IMR-90 (cell line): Measurements from ENCODE around the gene ZNF775. TPM values are rescaled to one million over a fixed set of nuclear protein-coding genes. Genes with fewer than 3 reads are reported as not detected.

Experiments
- ATAC-seq: fragments of 200-7000 bp; cut with Tn5 transposase; 2 replicates; pipeline ENCODE4 v1.9.1; 2020; ENCODE audit warnings: low read depth, mild to moderate bottlenecking, moderate library complexity
- BruUV-seq: library from RNA; stranded (reverse); fragments of 400-500 nt; replicated peaks from 2 replicates; lab custom pipeline; 2021; lab: Mats Ljungman, UMichigan
- CTCF ChIA-PET: fragments of 300-600 bp; formaldehyde crosslinking; extraction: SDS; loops from one replicate; lab custom pipeline; 2021; ENCODE audit warnings: antibody characterized with exemption; lab: Yijun Ruan, JAX
- POLR2A ChIA-PET: fragments of 300-600 bp; sonication (Branson Sonifier 250); formaldehyde crosslinking; loops from one replicate; lab custom pipeline; 2022; ENCODE audit warnings: antibody characterized with exemption; ENCODE audit not compliant: unreplicated experiment; lab: Charles Lee
- DNase-seq: peaks from one replicate; pipeline ENCODE4 v3.0.0; 2013
- H2AFZ ChIP-seq: replicated peaks from 2 replicates; pipeline ENCODE3; 2013; ENCODE audit warnings: low read length, mild to moderate bottlenecking; ENCODE audit not compliant: poor library complexity
- H2AK5ac ChIP-seq: 2 replicates; pipeline ENCODE4 v1.6.1; 2013; ENCODE audit warnings: low read depth, low read length, inconsistent platforms
- H2AK9ac ChIP-seq: replicated peaks from 2 replicates; pipeline ENCODE3; 2013; ENCODE audit warnings: mild to moderate bottlenecking, low read depth, low read length, moderate library complexity; ENCODE audit not compliant: poor library complexity
- H2BK120ac ChIP-seq: 2 replicates; pipeline ENCODE4 v1.6.1; 2013; ENCODE audit warnings: low read depth, low read length, inconsistent platforms
- H2BK15ac ChIP-seq: 3 replicates; pipeline ENCODE4 v1.6.1; 2013; ENCODE audit warnings: low read depth, low read length, inconsistent platforms
- H2BK20ac ChIP-seq: 2 replicates; pipeline ENCODE4 v1.6.1; 2013; ENCODE audit warnings: low read depth, mild to moderate bottlenecking, inconsistent platforms, low read length, moderate library complexity
- H2BK5ac ChIP-seq: 2 replicates; pipeline ENCODE4 v1.6.1; 2013; ENCODE audit warnings: mild to moderate bottlenecking, low read depth, low read length, inconsistent platforms; ENCODE audit not compliant: poor library complexity, severe bottlenecking
- H3K14ac ChIP-seq: replicated peaks from 2 replicates; pipeline ENCODE4 v1.6.1; 2013; ENCODE audit warnings: low read depth, low read length, inconsistent platforms
- H3K18ac ChIP-seq: 2 replicates; pipeline ENCODE4 v1.6.1; 2013; ENCODE audit warnings: low read depth, low read length, control low read depth
- H3K23ac ChIP-seq: 2 replicates; pipeline ENCODE4 v1.6.1; 2013; ENCODE audit warnings: low read depth, low read length, inconsistent platforms
- H3K27ac ChIP-seq: 2 replicates; pipeline ENCODE4 v1.5.1; 2013; ENCODE audit warnings: mild to moderate bottlenecking, control low read depth, low read length; ENCODE audit not compliant: insufficient read depth
- H3K27me3 ChIP-seq: 2 replicates; pipeline ENCODE4 v1.6.1; 2013; ENCODE audit warnings: low read length; ENCODE audit not compliant: control insufficient read depth, insufficient read depth
- H3K36me3 ChIP-seq: 2 replicates; pipeline ENCODE4 v1.6.1; 2013; ENCODE audit warnings: low read length, mixed read lengths; ENCODE audit not compliant: control insufficient read depth, insufficient read depth
- H3K4ac ChIP-seq: 2 replicates; pipeline ENCODE4 v1.6.1; 2013; ENCODE audit warnings: low read depth, low read length, inconsistent platforms
- H3K4me1 ChIP-seq: 2 replicates; pipeline ENCODE4 v1.6.1; 2013; ENCODE audit warnings: low read length, mixed read lengths; ENCODE audit not compliant: control insufficient read depth, insufficient read depth
- H3K4me2 ChIP-seq: 2 replicates; pipeline ENCODE4 v1.6.1; 2013; ENCODE audit warnings: low read depth, mild to moderate bottlenecking, control low read depth, low read length, moderate library complexity
- H3K4me3 ChIP-seq: 2 replicates; pipeline ENCODE4 v1.5.1; 2013; ENCODE audit warnings: low read depth, mild to moderate bottlenecking, control low read depth, low read length, moderate library complexity; ENCODE audit not compliant: insufficient read depth
- H3K56ac ChIP-seq: 2 replicates; pipeline ENCODE4 v1.6.1; 2013; ENCODE audit warnings: low read length, inconsistent platforms; ENCODE audit not compliant: insufficient read depth; ENCODE audit errors: extremely low read depth
- H3K79me1 ChIP-seq, 2 experiments: 2 replicates each; pipeline ENCODE4 v1.6.1; 2013; ENCODE audit warnings: low read length in 2 of 2, inconsistent platforms in 1 of 2, low read depth in 1 of 2
- H3K9ac ChIP-seq: 2 replicates; pipeline ENCODE4 v1.6.1; 2013; ENCODE audit warnings: low read depth, low read length, control low read depth
- H3K9me1 ChIP-seq: 2 replicates; pipeline ENCODE4 v1.6.1; 2013; ENCODE audit warnings: low read length, inconsistent platforms; ENCODE audit not compliant: insufficient read depth
- H3K9me3 ChIP-seq: 2 replicates; pipeline ENCODE4 v1.6.1; 2013; ENCODE audit warnings: low read length; ENCODE audit not compliant: control insufficient read depth, insufficient read depth
- H4K20me1 ChIP-seq: 2 replicates; pipeline ENCODE4 v1.6.1; 2013; ENCODE audit warnings: low read length, inconsistent platforms; ENCODE audit not compliant: insufficient read depth
- H4K5ac ChIP-seq: 2 replicates; pipeline ENCODE4 v1.6.1; 2013; ENCODE audit warnings: mild to moderate bottlenecking, low read depth, low read length, control low read depth
- H4K8ac ChIP-seq, 2 experiments: 2 replicates each; pipeline ENCODE4 v1.6.1; 2013; ENCODE audit warnings: low read depth in 2 of 2, low read length in 2 of 2, control low read depth in 1 of 2, inconsistent platforms in 1 of 2
- H4K91ac ChIP-seq: 2 replicates; pipeline ENCODE4 v1.6.1; 2013; ENCODE audit warnings: low read depth, low read length, inconsistent platforms; ENCODE audit not compliant: insufficient read depth
- BHLHE40 ChIP-seq: fragments of 150-350 bp; IDR thresholded peaks from 2 replicates; pipeline ENCODE4 v1.6.1; 2016; ENCODE audit warnings: mild to moderate bottlenecking, low read depth, low read length
- CEBPB ChIP-seq: IDR thresholded peaks from 2 replicates; pipeline ENCODE4 v1.6.1; 2012; ENCODE audit warnings: low read depth, low read length, improper control_type of control experiment
- CHD1 ChIP-seq: IDR thresholded peaks from 2 replicates; pipeline ENCODE4 v1.6.1; 2012; ENCODE audit warnings: low read depth, low read length, improper control_type of control experiment
- FOS ChIP-seq: fragments of 150-350 bp; IDR thresholded peaks from 2 replicates; pipeline ENCODE4 v1.6.1; 2016; ENCODE audit warnings: low read depth, low read length
- MAFK ChIP-seq: IDR thresholded peaks from 2 replicates; pipeline ENCODE4 v1.6.1; 2012; ENCODE audit warnings: low read depth, low read length, improper control_type of control experiment
- MAZ ChIP-seq: IDR thresholded peaks from 2 replicates; pipeline ENCODE4 v1.6.1; 2012; ENCODE audit warnings: low read depth, mild to moderate bottlenecking, low read length, improper control_type of control experiment, moderate library complexity, borderline replicate concordance
- MXI1 ChIP-seq: IDR thresholded peaks from 2 replicates; pipeline ENCODE4 v1.6.1; 2012; ENCODE audit warnings: low read depth, mild to moderate bottlenecking, low read length, moderate library complexity, borderline replicate concordance
- NFE2L2 ChIP-seq: fragments of 150-350 bp; IDR thresholded peaks from 2 replicates; pipeline ENCODE4 v1.6.1; 2016; ENCODE audit warnings: low read depth, mild to moderate bottlenecking, low read length
- POLR2A ChIP-seq: IDR thresholded peaks from 2 replicates; pipeline ENCODE4 v1.6.1; 2012; ENCODE audit warnings: mild to moderate bottlenecking, low read depth, low read length
- RAD21 ChIP-seq: IDR thresholded peaks from 2 replicates; pipeline ENCODE4 v1.6.1; 2012; ENCODE audit warnings: low read length, improper control_type of control experiment
- RCOR1 ChIP-seq: IDR thresholded peaks from 2 replicates; pipeline ENCODE4 v1.6.1; 2012; ENCODE audit warnings: mild to moderate bottlenecking, low read length, improper control_type of control experiment; ENCODE audit not compliant: insufficient replicate concordance
- RFX5 ChIP-seq: IDR thresholded peaks from 2 replicates; pipeline ENCODE4 v1.8.0; 2012; ENCODE audit warnings: low read depth, mild to moderate bottlenecking, low read length, moderate library complexity
- SMC3 ChIP-seq: fragments of 150-350 bp; IDR thresholded peaks from 2 replicates; pipeline ENCODE4 v1.6.1; 2016; ENCODE audit warnings: low read depth, mild to moderate bottlenecking, antibody characterized with exemption, low read length, moderate library complexity
- WGBS, 2 experiments: methylation state at CpG; one replicate each; pipeline versions ENCODE4 v1.1.5 to v1.1.7; 2013; ENCODE audit warnings: missing lambda C conversion rate in 2 of 2; ENCODE audit not compliant: insufficient read length in 1 of 2; ENCODE audit errors: extremely low coverage in 2 of 2; 5-methylcytosine and 5-hydroxymethylcytosine counted together
- dilution Hi-C: fragments of 300-500 bp; cut with HindIII; formaldehyde crosslinking; loops from one replicate; pipeline ENCODE4 v1.14.3; 2018; ENCODE audit warnings: low sequenced_read_pairs; ENCODE audit not compliant: unreplicated experiment
- in situ Hi-C: fragments of 300-500 bp; cut with MboI; formaldehyde crosslinking; loops from 3 replicates; pipeline ENCODE4 v1.14.3; 2019; ENCODE audit warnings: low sequenced_read_pairs, inconsistent platforms, mixed read lengths
- intact Hi-C: fragments of 100-400 bp; cut with micrococcal nuclease; formaldehyde crosslinking; loops from 2 replicates; pipeline ENCODE4 v1.10.0; 2022
- polyA plus RNA-seq, 3 experiments: library from polyadenylated mRNA; depleted of rRNA; stranded (reverse); fragments of >200 nt; gene quantifications; 2 replicates each; pipeline ENCODE4 v1.2.3, GENCODE V29; 2012; ENCODE audit warnings: low replicate concordance in 1 of 3
- total RNA-seq: library from RNA; depleted of rRNA; stranded (reverse); fragments of >200 nt; gene quantifications from 2 replicates; pipeline ENCODE4 v1.2.3, GENCODE V29; 2012
- TF ChIP-seq, protein P1 (sequence below): fragments of 150-350 bp; IDR thresholded peaks from 2 replicates; pipeline ENCODE4 v1.6.1; 2017; ENCODE audit warnings: mild to moderate bottlenecking, antibody characterized with exemption, low read length, low read depth
- TF ChIP-seq, protein P2 (sequence below): conservative IDR thresholded peaks from 2 replicates; pipeline ENCODE4 v1.5.1; 2012; ENCODE audit warnings: mild to moderate bottlenecking, low read depth, low read length, improper control_type of control experiment
- TF ChIP-seq, protein P3 (sequence below): fragments of 150-350 bp; IDR thresholded peaks from 2 replicates; pipeline ENCODE4 v1.6.1; 2016; ENCODE audit warnings: low read depth, mild to moderate bottlenecking, low read length, moderate library complexity, borderline replicate concordance

Gene ZNF775
- total and polyA plus RNA-seq, 2 of the 4 experiments (the other 2 are of a cell fraction) = 1.4 to 2.6 TPM

DNA sequence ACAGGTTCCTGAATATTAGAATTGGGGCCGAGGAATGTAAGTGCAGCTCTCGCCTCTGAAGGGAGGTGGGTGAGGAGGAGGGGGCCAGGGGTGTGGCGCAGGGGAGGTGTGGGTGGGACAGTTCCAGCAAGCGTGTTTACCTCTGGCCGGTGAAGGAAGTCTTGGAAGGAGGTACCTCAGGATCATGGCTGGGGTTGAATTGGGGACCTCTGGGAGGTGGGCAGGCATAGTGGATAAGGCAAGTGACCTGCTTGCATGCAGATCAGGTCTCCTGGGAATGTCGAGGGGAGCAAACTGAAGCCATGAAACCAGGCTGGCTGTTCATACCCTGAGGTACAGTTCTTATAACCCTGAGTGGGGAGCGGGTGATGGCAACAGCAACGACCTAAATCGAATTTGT, 2.0 kb downstream of the ZNF775 start:
- Histone ChIP-seq H3K4me3 (no peak overlapping the region), H3K4me2 (no peak overlapping the region), H3K23ac (no peak overlapping the region), H3K9me3 (no peaks in the 10 kb centered on the region), H3K9me1 (peaks cover 16% of the 10 kb centered on the region; the same call in 1 of the 2 replicates), H2AFZ (no peak overlapping the region), H2BK5ac (no peak overlapping the region), H3K36me3 (peaks cover 2% of the 10 kb centered on the region; the same call in 1 of the 2 replicates), H4K91ac (no peak overlapping the region), H3K14ac (no peak overlapping the region), H3K27ac (no peak overlapping the region), H3K56ac (no peak overlapping the region), H3K27me3 (no peaks in the 10 kb centered on the region), H4K20me1 (peaks cover 7% of the 10 kb centered on the region; the same call in 1 of the 2 replicates), H4K8ac (peak overlapping the region in 1 of 2 experiments; percentile 5; a peak in 1 of 4 replicates), H3K4ac (no peak overlapping the region), H2BK120ac (no peak overlapping the region), H3K18ac (no peak overlapping the region), H3K79me1 (peaks cover 21 to 50% of the 10 kb centered on the region in 2 experiments), H2BK20ac (no peak overlapping the region), H3K9ac (no peak overlapping the region), H2BK15ac (no peak overlapping the region), H4K5ac (no peak overlapping the region), H3K4me1 (peaks cover 10% of the 10 kb centered on the region), H2AK5ac (no peak overlapping the region), H2AK9ac (no peak overlapping the region)
- no peak for DNase-seq
- no peak for ATAC-seq
- TF ChIP-seq FOS (no peak), POLR2A (no peak), RAD21 (no peak), MXI1 (no peak), MAZ (no peak), SMC3 (no peak), RFX5 (no peak), CHD1 (no peak), NFE2L2 (no peak), RCOR1 (no peak), BHLHE40 (no peak), CEBPB (no peak), MAFK (no peak)
- TF ChIP-seq, protein P1, sequence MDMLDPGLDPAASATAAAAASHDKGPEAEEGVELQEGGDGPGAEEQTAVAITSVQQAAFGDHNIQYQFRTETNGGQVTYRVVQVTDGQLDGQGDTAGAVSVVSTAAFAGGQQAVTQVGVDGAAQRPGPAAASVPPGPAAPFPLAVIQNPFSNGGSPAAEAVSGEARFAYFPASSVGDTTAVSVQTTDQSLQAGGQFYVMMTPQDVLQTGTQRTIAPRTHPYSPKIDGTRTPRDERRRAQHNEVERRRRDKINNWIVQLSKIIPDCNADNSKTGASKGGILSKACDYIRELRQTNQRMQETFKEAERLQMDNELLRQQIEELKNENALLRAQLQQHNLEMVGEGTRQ = no peak
- TF ChIP-seq, protein P2, sequence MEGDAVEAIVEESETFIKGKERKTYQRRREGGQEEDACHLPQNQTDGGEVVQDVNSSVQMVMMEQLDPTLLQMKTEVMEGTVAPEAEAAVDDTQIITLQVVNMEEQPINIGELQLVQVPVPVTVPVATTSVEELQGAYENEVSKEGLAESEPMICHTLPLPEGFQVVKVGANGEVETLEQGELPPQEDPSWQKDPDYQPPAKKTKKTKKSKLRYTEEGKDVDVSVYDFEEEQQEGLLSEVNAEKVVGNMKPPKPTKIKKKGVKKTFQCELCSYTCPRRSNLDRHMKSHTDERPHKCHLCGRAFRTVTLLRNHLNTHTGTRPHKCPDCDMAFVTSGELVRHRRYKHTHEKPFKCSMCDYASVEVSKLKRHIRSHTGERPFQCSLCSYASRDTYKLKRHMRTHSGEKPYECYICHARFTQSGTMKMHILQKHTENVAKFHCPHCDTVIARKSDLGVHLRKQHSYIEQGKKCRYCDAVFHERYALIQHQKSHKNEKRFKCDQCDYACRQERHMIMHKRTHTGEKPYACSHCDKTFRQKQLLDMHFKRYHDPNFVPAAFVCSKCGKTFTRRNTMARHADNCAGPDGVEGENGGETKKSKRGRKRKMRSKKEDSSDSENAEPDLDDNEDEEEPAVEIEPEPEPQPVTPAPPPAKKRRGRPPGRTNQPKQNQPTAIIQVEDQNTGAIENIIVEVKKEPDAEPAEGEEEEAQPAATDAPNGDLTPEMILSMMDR = no peak
- TF ChIP-seq, protein P3, sequence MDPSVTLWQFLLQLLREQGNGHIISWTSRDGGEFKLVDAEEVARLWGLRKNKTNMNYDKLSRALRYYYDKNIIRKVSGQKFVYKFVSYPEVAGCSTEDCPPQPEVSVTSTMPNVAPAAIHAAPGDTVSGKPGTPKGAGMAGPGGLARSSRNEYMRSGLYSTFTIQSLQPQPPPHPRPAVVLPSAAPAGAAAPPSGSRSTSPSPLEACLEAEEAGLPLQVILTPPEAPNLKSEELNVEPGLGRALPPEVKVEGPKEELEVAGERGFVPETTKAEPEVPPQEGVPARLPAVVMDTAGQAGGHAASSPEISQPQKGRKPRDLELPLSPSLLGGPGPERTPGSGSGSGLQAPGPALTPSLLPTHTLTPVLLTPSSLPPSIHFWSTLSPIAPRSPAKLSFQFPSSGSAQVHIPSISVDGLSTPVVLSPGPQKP = no peak
- ChIA-PET CTCF (no interaction called here), POLR2A (no interaction called here)
- BruUV-seq = no TSS peak
- 89% methylated on average over 2 of the region's 9 CpGs; no CpG with 5 or more reads in 1 of the 2 experiments for WGBS, 2 experiments
- in situ Hi-C loops (no loop called here), dilution Hi-C loops (no loop called here), intact Hi-C loops (no loop called here)
